Stomach (tissue), 4 donors: ENCODE measurements around the gene CYSTM1.

Source experiments
- EP300 ChIP-seq: sonication (generic); formaldehyde crosslinking; IDR thresholded peaks from one replicate; pipeline ENCODE4 v1.6.1; 2017; ENCODE audit warnings: antibody characterized with exemption
- POLR2A ChIP-seq, 4 donors: fragments of 450-650 bp; IDR thresholded peaks; one replicate each; pipeline ENCODE4 v1.6.1; 2016; ENCODE audit warnings: antibody characterized with exemption in 4 of 4, control low read depth in 2 of 4, mild to moderate bottlenecking in 1 of 4, moderate library complexity in 1 of 4
- POLR2AphosphoS5 ChIP-seq, 3 donors: sonication (generic); formaldehyde crosslinking; IDR thresholded peaks; one replicate each; pipeline ENCODE4 v1.6.1; 2016; ENCODE audit warnings: antibody characterized with exemption in 3 of 3

DNA sequence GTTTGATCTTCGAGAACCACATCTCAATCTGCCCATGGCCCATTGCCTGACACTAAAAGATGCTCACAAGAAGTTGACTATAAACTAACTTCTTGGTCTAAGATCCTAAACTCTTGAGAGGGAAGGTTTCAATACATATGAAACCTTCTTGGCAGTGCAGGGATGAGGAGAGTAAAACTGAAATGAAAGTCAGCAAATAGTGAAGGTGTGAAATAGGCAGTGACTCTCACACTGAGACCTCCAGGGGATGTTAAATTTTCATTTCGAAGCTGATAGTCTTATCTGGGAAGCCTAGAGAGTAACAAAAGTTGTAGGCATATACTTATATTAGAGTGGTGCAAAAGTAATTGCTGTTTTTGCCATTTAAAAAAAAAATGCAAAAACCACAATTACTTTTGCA is 974 bp upstream of the CYSTM1 start:
- TF ChIP-seq POLR2A (IDR thresholded peaks at IDR 0.05), result no peak
- TF ChIP-seq POLR2AphosphoS5 (IDR thresholded peaks at IDR 0.05), result no peak
- TF ChIP-seq EP300, result no peak
